Measurements from ENCODE around the gene SLC2A13. TPM values are rescaled to one million over a fixed set of nuclear protein-coding genes. Genes with fewer than 3 reads are reported as not detected.

Gene SLC2A13
- total RNA-seq, 1 donor from 2014 or later = 6.9 TPM

- Mint-ChIP-seq H3K27ac (ENCODE audit: unreplicated experiment) (no peak overlapping the region), H3K9me3 (ENCODE audit: unreplicated experiment) (no peaks in the 10 kb centered on the region), H3K27me3 (ENCODE audit: unreplicated experiment) (no peaks in the 10 kb centered on the region), H3K4me1 (ENCODE audit: unreplicated experiment) (peaks cover 4% of the 10 kb centered on the region), H3K36me3 (ENCODE audit: unreplicated experiment) (no peaks in the 10 kb centered on the region), H3K4me3 (ENCODE audit: unreplicated experiment) (no peak overlapping the region)
- no peak for TF ChIP-seq CTCF (IDR thresholded peaks at IDR 0.05)
- no peak for DNase-seq (ENCODE audit: extremely low spot score, unreplicated experiment)
These were observed 90.5 kb downstream of the SLC2A13 start for GRCh38 chr12:40015345-40015744.

- H3K27me3 Mint-ChIP-seq (ENCODE audit: unreplicated experiment) = no peaks in the 10 kb centered on the region
- H3K36me3 Mint-ChIP-seq (ENCODE audit: unreplicated experiment) = no peaks in the 10 kb centered on the region
- H3K27ac Mint-ChIP-seq (ENCODE audit: unreplicated experiment) = no peak overlapping the region
- DNase-seq (ENCODE audit: extremely low spot score, unreplicated experiment) = no peak
- no peaks in the 10 kb centered on the region for H3K9me3 Mint-ChIP-seq (ENCODE audit: unreplicated experiment)
- H3K4me3 Mint-ChIP-seq (ENCODE audit: unreplicated experiment) = no peak overlapping the region
- peaks cover 4% of the 10 kb centered on the region for H3K4me1 Mint-ChIP-seq (ENCODE audit: unreplicated experiment)
- TF ChIP-seq CTCF (IDR thresholded peaks at IDR 0.05) = no peak
These were observed 92.0 kb downstream of the SLC2A13 start for GRCh38 chr12:40013847-40014246.

- no peak for TF ChIP-seq CTCF (IDR thresholded peaks at IDR 0.05)
- H3K27me3 Mint-ChIP-seq (ENCODE audit: unreplicated experiment) = no peaks in the 10 kb centered on the region
- H3K27ac Mint-ChIP-seq (ENCODE audit: unreplicated experiment) = no peak overlapping the region
- no peak overlapping the region for H3K4me3 Mint-ChIP-seq (ENCODE audit: unreplicated experiment)
- H3K9me3 Mint-ChIP-seq (ENCODE audit: unreplicated experiment) = no peaks in the 10 kb centered on the region
- no peaks in the 10 kb centered on the region for H3K36me3 Mint-ChIP-seq (ENCODE audit: unreplicated experiment)
- H3K4me1 Mint-ChIP-seq (ENCODE audit: unreplicated experiment) = peaks cover 4% of the 10 kb centered on the region
- DNase-seq (ENCODE audit: extremely low spot score, unreplicated experiment) = no peak
These were observed 92.6 kb downstream of the SLC2A13 start for GRCh38 chr12:40013292-40013691.

GRCh38 chr12:40012711-40013110, 93.2 kb downstream of the SLC2A13 start:
- Mint-ChIP-seq H3K4me3 (ENCODE audit: unreplicated experiment) (no peak overlapping the region), H3K4me1 (ENCODE audit: unreplicated experiment) (peaks cover 4% of the 10 kb centered on the region), H3K9me3 (ENCODE audit: unreplicated experiment) (no peaks in the 10 kb centered on the region), H3K27me3 (ENCODE audit: unreplicated experiment) (no peaks in the 10 kb centered on the region), H3K36me3 (ENCODE audit: unreplicated experiment) (no peaks in the 10 kb centered on the region), H3K27ac (ENCODE audit: unreplicated experiment) (no peak overlapping the region)
- TF ChIP-seq CTCF (IDR thresholded peaks at IDR 0.05) = no peak
- DNase-seq (ENCODE audit: extremely low spot score, unreplicated experiment) = no peak

GRCh38 chr12:40011775-40012129, 94.1 kb downstream of the SLC2A13 start:
- Mint-ChIP-seq H3K27ac (ENCODE audit: unreplicated experiment) (no peak overlapping the region), H3K27me3 (ENCODE audit: unreplicated experiment) (no peaks in the 10 kb centered on the region), H3K36me3 (ENCODE audit: unreplicated experiment) (no peaks in the 10 kb centered on the region), H3K9me3 (ENCODE audit: unreplicated experiment) (no peaks in the 10 kb centered on the region), H3K4me1 (ENCODE audit: unreplicated experiment) (peaks cover 4% of the 10 kb centered on the region), H3K4me3 (ENCODE audit: unreplicated experiment) (no peak overlapping the region)
- DNase-seq (ENCODE audit: extremely low spot score, unreplicated experiment) = no peak
- no peak for TF ChIP-seq CTCF (IDR thresholded peaks at IDR 0.05)
